ENCODE measurements around the gene EME1. TPM values are rescaled to one million over a fixed set of nuclear protein-coding genes. Genes with fewer than 3 reads are reported as not detected.

Gene EME1
- total and polyA plus RNA-seq, 2 donors (not counting 3 experiments of a cell fraction or from before 2014, with no cell fraction given), result 5.6 to 9.1 TPM

DNA sequence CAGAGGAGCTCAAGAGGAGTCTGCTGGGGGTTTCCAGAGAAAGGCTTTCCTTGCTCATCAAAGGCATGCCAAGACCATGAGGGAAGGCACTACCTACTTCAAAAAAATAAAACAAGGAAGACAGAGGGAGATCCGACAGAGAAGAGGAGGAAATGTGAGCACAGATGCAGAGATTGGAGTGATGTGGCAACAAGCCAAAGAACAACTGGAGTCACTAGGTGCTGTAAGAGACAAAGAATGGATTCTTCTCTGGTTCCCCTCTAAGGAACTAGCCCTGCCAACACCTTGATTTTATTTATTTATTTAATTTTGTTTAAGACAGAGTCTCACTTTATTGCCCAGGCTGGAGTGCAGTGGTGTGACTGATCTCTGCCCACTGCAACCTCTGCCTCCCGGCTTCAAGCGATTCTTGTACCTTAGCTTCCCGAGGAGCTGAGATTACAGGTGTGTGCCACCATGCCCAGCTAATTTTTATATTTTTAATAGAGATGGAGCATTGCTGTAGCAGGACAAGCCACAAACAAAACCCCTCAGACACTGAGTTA lies 39.2 kb downstream of the EME1 start:
- no TSS peak for BruUV-seq (replicated peaks)
- H3K4me1 ChIP-seq (ENCODE audit: control insufficient read depth, extremely low read depth, insufficient read depth, low read length), result no peaks in the 10 kb centered on the region
- H2AFZ ChIP-seq (ENCODE audit: low read depth, low read length), result no peak overlapping the region
- FAIRE-seq (no peak), DNase-seq (ENCODE audit: low read depth, low spot score) (no peak)
- dilution Hi-C loops (cut with MboI; ENCODE audit: extremely low pct_ligation_motif_present, low sequenced_read_pairs), result no loop called here
- peaks cover 3 to 4% of the 10 kb centered on the region in 2 experiments for H3K27me3 ChIP-seq (ENCODE audit: control insufficient read depth in 2 of 2, insufficient read depth in 2 of 2, low read length in 2 of 2)
- H3K79me2 ChIP-seq (ENCODE audit: control insufficient read depth, insufficient read depth, low read length), result no peaks in the 10 kb centered on the region
- H3K36me3 ChIP-seq (ENCODE audit: control insufficient read depth in 2 of 2, extremely low read depth in 1 of 2, insufficient read depth in 2 of 2, low read length in 2 of 2), result no peaks in the 10 kb centered on the region
- H4K20me1 ChIP-seq (replicated peaks; ENCODE audit: control insufficient read depth, extremely low read depth, insufficient read depth, low read length), result no peaks in the 10 kb centered on the region
- no peaks in the 10 kb centered on the region for H3K9me3 ChIP-seq (replicated peaks; ENCODE audit: control insufficient read depth, insufficient read depth, low read length)
- no peak overlapping the region for H3K4me2 ChIP-seq (ENCODE audit: insufficient read depth, low read length)
- ChIA-PET CTCF (interaction anchor here (1.3 kb wide), 1 partner anchor 14 kb away, joined by 3 read pairs; no protein-coding TSS in a partner anchor), POLR2A (interaction anchor here (0.6 kb wide), 1 partner anchor 12 kb away, joined by 3 read pairs; no protein-coding TSS in a partner anchor)
- no peaks in the 10 kb centered on the region for H3K9me1 ChIP-seq (replicated peaks; ENCODE audit: control insufficient read depth, extremely low read depth, insufficient read depth, low read length)
- no peak overlapping the region for H3K4me3 ChIP-seq (replicated peaks in 1 of 3; ENCODE audit: insufficient read depth in 1 of 3, low read depth in 1 of 3, low read length in 3 of 3)
- TF ChIP-seq JUN (IDR thresholded peaks at IDR 0.05; ENCODE audit: borderline replicate concordance, insufficient read depth, insufficient read length, low read depth) (no peak), FOS (IDR thresholded peaks at IDR 0.05; ENCODE audit: borderline replicate concordance, insufficient read depth, low read length) (no peak), MYC (IDR thresholded peaks at IDR 0.05; ENCODE audit: low read depth, low read length) (no peak), EZH2 (IDR thresholded peaks at IDR 0.05; ENCODE audit: borderline replicate concordance, low read depth, low read length, severe bottlenecking) (no peak), GATA2 (IDR thresholded peaks at IDR 0.05; ENCODE audit: insufficient read depth, insufficient read length, low read depth, low read length) (no peak), POLR2A (IDR thresholded peaks at IDR 0.05; ENCODE audit: low read depth, low read length) (no peak), POLR2AphosphoS5 (IDR thresholded peaks at IDR 0.05; ENCODE audit: insufficient read depth, low read depth, low read length) (no peak)
- TF ChIP-seq, protein P1, sequence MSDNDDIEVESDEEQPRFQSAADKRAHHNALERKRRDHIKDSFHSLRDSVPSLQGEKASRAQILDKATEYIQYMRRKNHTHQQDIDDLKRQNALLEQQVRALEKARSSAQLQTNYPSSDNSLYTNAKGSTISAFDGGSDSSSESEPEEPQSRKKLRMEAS (IDR thresholded peaks at IDR 0.05; ENCODE audit: insufficient read depth, insufficient read length), result no peak
- TF ChIP-seq, protein P2, sequence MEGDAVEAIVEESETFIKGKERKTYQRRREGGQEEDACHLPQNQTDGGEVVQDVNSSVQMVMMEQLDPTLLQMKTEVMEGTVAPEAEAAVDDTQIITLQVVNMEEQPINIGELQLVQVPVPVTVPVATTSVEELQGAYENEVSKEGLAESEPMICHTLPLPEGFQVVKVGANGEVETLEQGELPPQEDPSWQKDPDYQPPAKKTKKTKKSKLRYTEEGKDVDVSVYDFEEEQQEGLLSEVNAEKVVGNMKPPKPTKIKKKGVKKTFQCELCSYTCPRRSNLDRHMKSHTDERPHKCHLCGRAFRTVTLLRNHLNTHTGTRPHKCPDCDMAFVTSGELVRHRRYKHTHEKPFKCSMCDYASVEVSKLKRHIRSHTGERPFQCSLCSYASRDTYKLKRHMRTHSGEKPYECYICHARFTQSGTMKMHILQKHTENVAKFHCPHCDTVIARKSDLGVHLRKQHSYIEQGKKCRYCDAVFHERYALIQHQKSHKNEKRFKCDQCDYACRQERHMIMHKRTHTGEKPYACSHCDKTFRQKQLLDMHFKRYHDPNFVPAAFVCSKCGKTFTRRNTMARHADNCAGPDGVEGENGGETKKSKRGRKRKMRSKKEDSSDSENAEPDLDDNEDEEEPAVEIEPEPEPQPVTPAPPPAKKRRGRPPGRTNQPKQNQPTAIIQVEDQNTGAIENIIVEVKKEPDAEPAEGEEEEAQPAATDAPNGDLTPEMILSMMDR (IDR thresholded peaks at IDR 0.05; ENCODE audit: extremely low read depth in 1 of 2, insufficient read depth in 1 of 2, low read depth in 1 of 2, low read length in 2 of 2), result no peak
- no peak overlapping the region for H3K9ac ChIP-seq (replicated peaks; ENCODE audit: extremely low read depth, insufficient read depth, low read length)
- H3K27ac ChIP-seq (ENCODE audit: insufficient read depth, low read depth, low read length), result no peak overlapping the region
- intact Hi-C loops (cut with micrococcal nuclease), result no loop called here
